Right lobe of liver (tissue), 4 donors: ENCODE measurements around the gene PHF2.

Experiments used
- POLR2A ChIP-seq: fragments of 450-650 bp; IDR thresholded peaks from one replicate; pipeline ENCODE4 v1.6.1; 2017; ENCODE audit warnings: antibody characterized with exemption, mild to moderate bottlenecking
- TF ChIP-seq, protein P1 (sequence below), 4 donors: fragments of 200-600 bp in 3 of 4; fragments of 450-650 bp in 1 of 4; IDR thresholded peaks; one replicate each; pipeline versions ENCODE4 v1.5.1 to v1.8.0; 2016 to 2022; ENCODE audit warnings: antibody characterized with exemption in 4 of 4, mild to moderate bottlenecking in 2 of 4
- donor health status: DM: no; HTN: no; CAD: no.
- donor health status: DM: no; HTN: no; CAD: no.
- donor health status: DM: no; HTN: yes; CAD: no.

DNA sequence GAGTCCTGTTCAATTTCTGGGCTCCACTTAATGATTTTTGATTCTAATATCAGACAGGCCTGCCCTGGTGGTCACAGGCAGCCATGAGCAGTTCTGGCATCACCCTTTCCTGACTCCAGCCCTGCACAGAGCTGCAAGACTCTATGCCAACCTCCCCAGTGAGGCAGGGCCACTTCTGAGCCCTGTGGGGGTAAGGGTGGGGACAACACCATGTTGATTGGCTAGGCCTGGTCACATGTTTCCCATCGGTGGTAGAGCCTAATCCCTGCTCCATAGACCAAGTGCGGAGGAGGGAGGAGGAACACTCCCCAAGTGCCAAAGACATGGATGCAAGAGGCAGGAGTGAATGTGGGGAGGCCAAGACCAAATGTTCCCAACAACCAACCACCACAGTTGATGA lies 134.6 kb downstream of the PHF2 start:
- TF ChIP-seq, protein P1, sequence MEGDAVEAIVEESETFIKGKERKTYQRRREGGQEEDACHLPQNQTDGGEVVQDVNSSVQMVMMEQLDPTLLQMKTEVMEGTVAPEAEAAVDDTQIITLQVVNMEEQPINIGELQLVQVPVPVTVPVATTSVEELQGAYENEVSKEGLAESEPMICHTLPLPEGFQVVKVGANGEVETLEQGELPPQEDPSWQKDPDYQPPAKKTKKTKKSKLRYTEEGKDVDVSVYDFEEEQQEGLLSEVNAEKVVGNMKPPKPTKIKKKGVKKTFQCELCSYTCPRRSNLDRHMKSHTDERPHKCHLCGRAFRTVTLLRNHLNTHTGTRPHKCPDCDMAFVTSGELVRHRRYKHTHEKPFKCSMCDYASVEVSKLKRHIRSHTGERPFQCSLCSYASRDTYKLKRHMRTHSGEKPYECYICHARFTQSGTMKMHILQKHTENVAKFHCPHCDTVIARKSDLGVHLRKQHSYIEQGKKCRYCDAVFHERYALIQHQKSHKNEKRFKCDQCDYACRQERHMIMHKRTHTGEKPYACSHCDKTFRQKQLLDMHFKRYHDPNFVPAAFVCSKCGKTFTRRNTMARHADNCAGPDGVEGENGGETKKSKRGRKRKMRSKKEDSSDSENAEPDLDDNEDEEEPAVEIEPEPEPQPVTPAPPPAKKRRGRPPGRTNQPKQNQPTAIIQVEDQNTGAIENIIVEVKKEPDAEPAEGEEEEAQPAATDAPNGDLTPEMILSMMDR (IDR thresholded peaks at IDR 0.05) = no peak
- TF ChIP-seq POLR2A = no peak
